Neural progenitor cell (in vitro differentiated cells): ENCODE results near the gene NLGN4X.

ENCODE experiments used
- CTCF ChIP-seq: fragments of 200-600 bp; sonication (generic); IDR thresholded peaks from 2 replicates; pipeline ENCODE4 v1.5.1; 2017; ENCODE audit warnings: antibody characterized with exemption, mild to moderate bottlenecking
- EZH2 ChIP-seq: fragments of 200-600 bp; sonication (generic); IDR thresholded peaks from 2 replicates; pipeline ENCODE4 v1.6.1; 2017; ENCODE audit warnings: antibody characterized with exemption, mild to moderate bottlenecking, moderate library complexity
- EZH2phosphoT487 ChIP-seq: fragments of 200-600 bp; sonication (generic); IDR thresholded peaks from 2 replicates; pipeline ENCODE4 v1.6.1; 2017; ENCODE audit warnings: antibody characterized with exemption

- TF ChIP-seq CTCF: no peak
- TF ChIP-seq EZH2: no peak
- no peak for TF ChIP-seq EZH2phosphoT487
These were observed 97.4 kb downstream of the NLGN4X start for GRCh38 chrX:6131287-6131686.
